HG02798 (cell line): ENCODE measurements around the gene ATOX1.

Experiments used
- ATAC-seq: cut with Tn5 transposase; IDR thresholded peaks from one replicate; pipeline ENCODE4 v1.9.1; 2021; ENCODE audit warnings: mild to moderate bottlenecking; ENCODE audit not compliant: unreplicated experiment, poor library complexity

ATOX1 gene

DNA sequence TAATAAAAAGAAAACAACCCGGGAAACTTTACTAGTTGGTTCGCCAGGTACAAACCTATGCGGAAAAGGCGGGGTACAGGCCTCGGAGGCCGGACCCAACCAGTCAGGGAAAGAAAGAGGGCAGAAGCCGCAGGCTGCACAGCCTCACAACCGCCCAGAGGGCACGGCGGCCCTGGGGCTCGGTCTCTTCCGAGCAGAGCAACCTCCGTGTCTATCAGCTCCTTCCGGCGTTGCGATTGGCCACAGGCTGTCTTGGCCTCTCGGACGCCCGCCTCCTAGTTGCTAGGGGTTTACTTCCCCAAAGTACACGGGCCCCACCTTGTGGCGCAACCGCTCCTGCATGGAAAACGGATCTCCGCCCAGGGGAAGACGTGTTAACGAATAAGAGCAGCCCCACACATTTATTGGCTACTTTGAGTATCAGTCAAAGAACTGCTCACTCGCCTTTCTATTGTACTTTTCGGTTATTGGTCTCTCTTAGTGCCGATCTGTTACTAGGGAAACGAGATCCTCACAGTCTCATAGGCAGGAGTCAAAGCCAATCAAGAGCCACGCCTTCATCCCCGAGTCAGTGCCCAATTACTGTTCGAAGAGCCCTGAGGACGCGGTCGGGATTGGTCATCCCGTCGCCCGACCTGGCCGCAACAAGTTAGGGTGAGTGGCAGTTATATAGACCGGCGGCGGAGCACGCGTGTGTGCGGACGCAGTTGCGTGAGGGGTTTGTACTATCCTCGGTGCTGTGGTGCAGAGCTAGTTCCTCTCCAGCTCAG, 13.0 kb upstream of the ATOX1 start, which contains the start of gene G3BP1:
Gene G3BP1, plus strand, starts transcription at position 696 of the 770 bp plus-strand sequence. CDS start 14,667 bp downstream, outside the sequence.
- peak; percentile 83 for ATAC-seq

GRCh38 chr5:151770383-151771258, 12.2 kb upstream of the ATOX1 start:
- peak; percentile 27 for ATAC-seq

GRCh38 chr5:151766975-151767374, 8.5 kb upstream of the ATOX1 start:
- ATAC-seq: no peak

DNA sequence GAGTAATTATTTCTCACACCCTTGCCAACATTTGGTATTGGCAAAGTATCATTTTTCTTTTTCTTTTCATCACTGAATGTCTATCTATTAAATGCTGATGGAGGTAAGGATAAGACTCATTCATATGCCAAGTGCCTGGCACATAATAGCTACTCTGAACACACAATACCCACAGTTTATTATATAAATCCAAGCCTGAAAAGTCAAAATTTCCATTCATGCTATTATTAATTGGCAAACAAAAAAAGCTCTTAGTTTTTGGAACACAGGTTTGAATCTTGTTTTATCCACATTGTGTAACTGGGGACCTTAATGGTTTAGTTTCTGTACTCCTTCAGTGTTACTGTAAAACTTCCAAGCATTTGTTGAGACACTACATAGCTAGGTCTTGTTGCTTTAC, 6.4 kb upstream of the ATOX1 start:
- ATAC-seq: no peak

GRCh38 chr5:151758141-151758429, 346 bp downstream of the ATOX1 start:
- peak; percentile 9 for ATAC-seq

DNA sequence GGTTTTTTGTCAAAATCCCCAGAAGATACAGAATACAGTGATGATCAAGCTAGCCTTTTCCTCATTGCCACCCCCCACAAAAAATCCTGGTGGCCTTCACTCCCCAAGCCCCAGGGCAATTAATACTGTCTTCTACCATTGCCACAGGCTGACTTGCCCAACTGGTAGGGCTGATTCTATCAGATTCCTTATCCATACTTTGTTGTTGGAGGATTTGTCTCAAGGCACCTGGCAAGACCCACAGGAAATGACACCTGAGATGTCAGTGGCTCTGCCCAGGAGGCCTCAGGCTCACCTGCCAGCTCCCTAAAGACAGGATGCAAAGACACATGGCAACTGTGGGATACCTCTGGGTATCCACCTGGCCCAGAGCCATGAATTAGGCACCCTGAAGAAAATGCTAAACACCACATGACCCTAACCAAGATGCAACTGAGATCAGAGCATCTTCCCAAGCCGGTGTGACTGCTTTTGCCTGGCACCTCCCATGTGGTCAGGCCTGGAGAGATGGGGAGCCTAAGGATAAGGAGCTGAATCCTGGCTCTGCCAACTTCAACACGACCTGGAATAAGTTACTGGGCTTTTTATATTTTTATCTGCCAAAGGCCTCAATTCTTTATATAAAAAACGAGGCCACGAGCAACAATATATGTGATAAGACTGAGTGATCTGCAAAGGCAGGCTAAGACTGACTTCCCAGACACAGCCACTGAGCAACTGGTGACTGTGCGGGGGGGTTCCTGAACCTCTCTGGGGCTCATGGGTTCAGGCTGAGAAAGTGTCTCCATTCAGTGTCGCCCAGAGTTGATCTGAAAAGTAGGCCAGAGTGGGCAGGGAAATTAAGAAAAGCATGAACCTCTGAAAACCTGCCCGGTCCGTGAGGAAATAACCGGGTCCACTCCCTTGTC, 944 bp downstream of the ATOX1 start:
- no peak for ATAC-seq

GRCh38 chr5:151755383-151755782, 3.0 kb downstream of the ATOX1 start:
- ATAC-seq: no peak

DNA sequence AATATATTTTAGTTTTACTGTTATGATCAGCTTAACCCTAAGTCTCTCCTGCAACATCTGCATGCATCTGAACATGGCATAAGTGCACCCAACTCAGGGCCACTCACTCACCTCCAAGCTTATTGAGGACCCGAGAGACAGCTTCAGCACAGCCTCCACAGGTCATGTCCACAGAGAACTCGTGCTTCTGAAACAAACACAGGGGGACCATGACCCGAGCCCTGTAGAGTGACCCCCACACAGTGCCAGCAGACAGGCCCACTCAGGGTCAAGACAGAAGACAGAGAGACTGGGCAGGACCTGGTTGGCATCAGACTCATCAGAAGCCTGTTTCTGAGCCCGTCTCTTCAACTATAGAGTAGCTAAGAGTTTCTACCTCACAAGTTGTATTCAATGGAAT, 6.8 kb downstream of the ATOX1 start:
- ATAC-seq: no peak

GRCh38 chr5:151751091-151751490, 7.3 kb downstream of the ATOX1 start:
- no peak for ATAC-seq

DNA sequence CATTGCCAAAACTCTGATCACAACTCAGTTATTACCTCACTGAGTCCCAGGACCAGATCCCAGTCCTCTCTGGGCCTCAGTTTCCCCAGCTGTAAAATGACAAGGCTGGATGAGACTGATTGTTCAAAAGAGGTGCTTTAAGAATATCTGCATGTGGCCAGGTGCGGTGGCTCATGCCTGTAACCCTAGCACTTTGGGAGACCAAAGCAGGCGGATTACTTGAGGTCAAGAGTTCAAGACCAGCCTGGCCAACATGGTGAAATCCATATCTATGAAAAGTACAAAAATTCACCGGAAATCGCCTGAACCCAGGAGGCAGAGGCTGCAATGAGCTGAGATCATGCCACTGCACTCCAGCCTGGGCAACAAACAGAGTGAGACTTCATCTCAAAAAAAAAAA, 8.3 kb downstream of the ATOX1 start:
- no peak for ATAC-seq

DNA sequence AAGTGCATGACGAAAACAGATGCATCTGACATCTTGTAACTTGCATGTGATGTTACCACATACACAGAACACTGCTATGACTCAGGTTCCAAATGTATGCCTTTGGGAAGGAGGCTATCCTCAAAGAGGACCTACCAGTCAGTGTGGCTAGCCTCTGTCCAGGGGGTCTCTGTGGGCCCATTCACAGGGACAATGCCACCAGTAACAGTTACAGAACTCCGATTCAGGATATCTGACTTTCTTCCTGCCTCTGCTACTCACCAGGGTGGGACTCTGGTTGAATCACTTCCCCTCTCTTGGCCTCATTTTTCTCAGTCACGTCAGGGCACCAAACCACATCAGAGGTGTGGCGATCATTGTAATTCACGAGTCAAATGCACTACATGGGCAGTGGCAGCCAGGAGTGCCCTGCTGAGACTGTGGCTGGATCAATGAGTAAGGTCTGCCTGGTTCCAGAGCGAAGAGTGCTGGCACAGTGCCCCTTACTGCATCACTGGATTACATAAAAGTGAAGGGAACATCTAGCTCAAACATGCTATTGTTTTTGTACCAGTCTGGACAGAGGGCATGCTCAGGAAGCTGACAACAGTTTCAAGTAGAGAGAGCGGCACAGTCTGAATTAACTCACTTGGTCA, 13.2 kb downstream of the ATOX1 start:
- peak; percentile 50 for ATAC-seq

GRCh38 chr5:151743530-151743929, 14.9 kb downstream of the ATOX1 start:
- no peak for ATAC-seq

DNA sequence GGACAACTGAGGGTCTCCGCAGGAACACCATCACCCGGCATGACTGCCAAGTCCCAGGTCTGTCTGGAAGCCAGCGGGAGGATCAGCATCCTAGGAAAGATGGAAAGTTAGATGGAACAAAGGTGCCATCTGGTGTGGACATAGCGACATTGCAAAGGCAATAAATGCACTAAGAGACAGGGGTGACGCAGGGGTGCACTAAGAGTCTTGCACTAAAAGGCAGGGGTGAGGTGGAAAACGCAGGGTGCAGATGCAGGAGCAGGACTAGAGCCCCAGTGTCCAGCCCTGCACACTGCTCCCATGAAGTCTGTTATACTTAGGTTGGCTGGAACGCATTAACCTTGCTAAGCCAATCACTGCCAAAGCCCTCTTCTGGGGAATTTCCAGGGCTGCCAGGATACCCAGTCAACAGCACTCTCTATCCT, 15.5 kb downstream of the ATOX1 start:
- no peak for ATAC-seq

GRCh38 chr5:151741678-151742423, 16.6 kb downstream of the ATOX1 start:
- ATAC-seq: no peak

- peak; percentile 21 for ATAC-seq
Measured at GRCh38 chr5:151740958-151741373, 17.5 kb downstream of the ATOX1 start.

GRCh38 chr5:151740336-151740942, 18.0 kb downstream of the ATOX1 start:
- ATAC-seq: peak; percentile 71

- no peak for ATAC-seq
Measured at GRCh38 chr5:151739939-151740335, 18.5 kb downstream of the ATOX1 start.

- no peak for ATAC-seq
Measured at GRCh38 chr5:151739395-151739794, 19.0 kb downstream of the ATOX1 start.
